HG03064 (cell line): ENCODE results near the gene MRE11.
"Not testable (repeated sequence)": the region's sequence is repeated elsewhere in the genome, so short reads cannot be mapped to it uniquely, and the experiment has no call there.

Experiments used
- ATAC-seq: cut with Tn5 transposase; IDR thresholded peaks from one replicate; pipeline ENCODE4 v1.9.1; 2021; ENCODE audit warnings: low read depth; ENCODE audit not compliant: unreplicated experiment

MRE11 gene

DNA sequence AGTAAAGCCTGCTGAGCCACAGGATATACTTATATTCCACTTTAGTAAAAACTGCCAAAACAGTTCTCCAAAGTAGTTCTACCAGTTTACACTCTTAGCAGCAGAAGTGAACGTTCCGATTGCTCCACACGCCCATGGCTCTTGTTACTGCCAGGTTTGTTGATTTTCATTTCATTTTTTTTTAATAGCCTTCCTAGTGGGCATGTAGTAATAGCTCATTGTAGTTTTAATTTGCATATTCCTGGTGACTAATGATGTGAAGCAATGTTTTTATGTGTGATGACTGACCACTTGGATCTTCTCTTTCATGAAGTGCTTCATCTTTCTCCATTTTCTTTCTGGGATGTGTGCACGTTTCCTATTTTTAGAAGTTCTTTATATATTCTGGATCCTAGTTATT is 13.8 kb upstream of the MRE11 start:
- ATAC-seq: no peak

GRCh38 chr11:94506513-94506912 is 12.9 kb upstream of the MRE11 start:
- ATAC-seq: not testable (repeated sequence)

GRCh38 chr11:94504689-94505293 is 11.1 kb upstream of the MRE11 start:
- no peak for ATAC-seq

- ATAC-seq: no peak
Observed at GRCh38 chr11:94501522-94501921, 7.9 kb upstream of the MRE11 start.

- no peak for ATAC-seq
Observed at GRCh38 chr11:94500181-94500580, 6.5 kb upstream of the MRE11 start.

DNA sequence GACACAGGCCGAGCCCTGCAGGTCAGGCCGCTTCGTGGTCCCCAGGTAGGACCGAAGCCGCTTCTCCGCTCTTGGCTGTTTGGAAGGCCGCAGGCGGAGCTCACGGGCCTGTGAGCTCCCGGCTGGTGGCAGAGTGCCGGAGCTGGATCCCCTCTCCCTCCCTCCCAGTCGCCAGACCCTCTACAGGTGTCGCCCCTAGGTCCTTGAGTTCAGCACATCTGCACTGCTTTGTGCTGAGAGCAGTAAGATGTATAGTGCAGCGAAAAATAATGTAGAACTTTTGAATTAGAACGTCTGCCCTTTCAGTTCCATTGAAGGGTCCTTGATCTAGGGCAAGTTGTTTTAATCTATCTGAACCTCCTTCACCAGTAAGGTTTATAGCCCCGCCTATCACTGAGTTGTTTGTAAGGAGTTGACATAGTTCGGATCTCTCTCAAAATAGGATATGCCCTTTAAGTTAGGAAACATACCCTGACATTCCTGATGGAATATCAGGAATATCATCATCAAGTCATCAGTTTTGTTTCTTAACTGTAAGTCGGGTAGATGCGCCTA is 559 bp upstream of the MRE11 start:
- ATAC-seq: peak; percentile 57

DNA sequence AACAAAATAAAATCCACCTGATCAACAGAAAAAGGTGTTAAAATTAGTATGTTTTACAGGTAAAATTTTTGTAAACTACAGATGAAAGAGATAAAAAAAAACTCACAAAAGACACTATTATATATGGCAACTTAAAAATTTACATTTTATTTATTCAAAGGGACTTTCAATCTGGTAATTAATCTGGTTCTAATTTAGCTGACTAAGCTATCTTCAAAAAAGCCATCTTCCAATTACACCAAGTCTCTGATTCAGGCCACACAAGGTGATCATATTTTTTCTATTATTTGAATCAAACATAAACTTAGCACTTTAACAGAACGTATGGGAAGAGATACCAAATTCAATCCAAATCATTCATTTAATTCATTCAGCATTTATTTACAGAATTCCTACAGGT is 7.6 kb downstream of the MRE11 start:
- ATAC-seq: no peak

- ATAC-seq: no peak
Observed at GRCh38 chr11:94481342-94481741, 12.3 kb downstream of the MRE11 start.

GRCh38 chr11:94477624-94478023 is 16.0 kb downstream of the MRE11 start:
- ATAC-seq: no peak

- peak; percentile 75 for ATAC-seq
Observed at GRCh38 chr11:94472916-94473799, 20.5 kb downstream of the MRE11 start.

DNA sequence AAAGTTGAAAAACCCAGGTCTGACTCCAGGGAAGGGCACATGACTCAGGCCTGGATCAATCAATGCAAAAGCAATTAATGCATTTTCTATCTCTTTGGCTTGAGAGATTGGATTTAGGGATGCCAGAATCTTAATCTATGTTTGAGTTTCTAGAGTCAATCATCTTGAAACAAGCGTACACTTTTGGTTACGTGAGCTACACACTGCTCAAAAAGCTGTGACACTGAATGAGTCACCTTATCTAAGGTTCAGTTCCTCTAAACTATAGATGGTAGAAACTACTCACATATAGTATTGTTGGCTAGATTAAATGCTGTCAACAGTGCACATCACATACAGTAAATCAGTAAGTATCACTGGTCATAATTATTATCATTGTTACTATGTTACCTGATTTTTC is 24.2 kb downstream of the MRE11 start:
- peak; percentile 89 for ATAC-seq

DNA sequence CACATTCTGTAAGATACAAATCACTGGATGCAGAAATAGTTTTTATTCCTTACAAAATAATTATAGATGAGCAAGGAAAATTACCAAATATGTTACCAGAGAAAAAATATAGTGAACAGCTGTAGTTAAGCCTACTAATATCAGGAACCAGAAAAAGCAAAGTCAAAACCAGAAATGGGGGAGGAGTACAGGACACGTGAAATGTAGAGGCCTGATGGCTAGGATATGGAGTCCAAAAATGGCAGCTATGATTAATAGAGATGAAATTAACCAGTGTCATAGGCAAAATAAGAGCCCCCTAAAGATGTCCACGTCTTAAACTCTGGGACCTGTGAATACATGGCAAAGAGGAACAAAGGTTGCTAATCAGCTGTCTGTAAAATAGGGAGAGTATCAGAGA is 34.1 kb downstream of the MRE11 start:
- no peak for ATAC-seq

DNA sequence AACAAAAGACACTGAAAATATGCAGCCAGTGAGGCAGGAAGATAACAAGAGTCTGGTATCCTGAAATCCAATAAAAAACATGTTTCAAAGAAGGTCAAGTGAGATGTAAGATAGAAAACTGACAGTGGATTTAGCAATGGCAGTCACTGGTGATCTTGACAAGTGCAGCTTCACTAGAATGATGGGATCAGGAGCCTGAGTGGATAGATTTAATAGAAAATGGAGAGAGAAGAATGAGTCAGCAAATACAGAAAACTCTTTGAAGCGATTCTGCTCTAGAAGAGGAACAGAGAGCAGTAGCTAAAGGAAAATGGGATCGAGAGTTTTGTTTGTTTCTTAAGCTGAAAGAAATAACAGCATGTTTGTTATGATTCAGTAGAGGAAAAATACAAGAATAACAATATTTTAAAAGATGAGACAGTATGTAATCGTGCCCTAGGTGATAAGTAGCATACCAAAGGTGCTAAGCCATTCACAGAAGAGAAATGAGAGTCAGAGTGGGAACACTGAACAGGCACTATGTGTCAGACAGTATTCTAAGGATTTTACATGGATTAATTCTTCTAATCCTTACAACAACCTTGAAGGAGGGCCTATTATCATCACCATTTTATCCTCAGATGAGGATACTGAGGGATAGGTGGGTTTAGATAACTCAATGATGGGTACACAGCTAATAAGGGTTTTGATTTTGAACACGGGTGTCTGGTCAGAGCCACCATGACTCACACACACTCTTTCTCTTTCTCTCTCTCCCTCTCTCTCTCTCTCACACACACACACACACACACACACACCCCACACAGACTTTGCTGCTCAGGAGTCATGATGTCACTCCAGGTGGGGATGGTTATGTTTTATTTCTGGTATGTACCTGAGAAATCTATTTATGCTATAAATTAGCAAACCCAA is 36.3 kb downstream of the MRE11 start:
- ATAC-seq: no peak

DNA sequence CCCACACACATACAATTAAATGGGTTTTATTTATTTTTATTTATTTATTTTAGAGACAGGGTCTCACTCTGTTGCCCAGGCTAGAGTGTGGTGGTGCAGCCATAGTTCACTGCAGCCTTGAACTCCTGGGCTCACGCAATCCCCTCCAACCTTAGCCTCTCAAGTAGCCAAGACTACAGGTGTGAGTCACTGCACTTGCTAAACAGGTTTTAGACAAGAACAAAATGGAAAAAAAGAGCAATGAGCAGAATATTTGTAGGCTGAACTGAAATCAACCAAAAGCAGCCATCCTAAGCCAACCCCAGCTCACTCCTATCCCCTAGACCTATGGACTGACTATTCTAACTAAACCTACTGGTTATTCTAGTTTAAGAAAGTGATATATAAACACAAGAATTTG is 37.8 kb downstream of the MRE11 start:
- no peak for ATAC-seq

DNA sequence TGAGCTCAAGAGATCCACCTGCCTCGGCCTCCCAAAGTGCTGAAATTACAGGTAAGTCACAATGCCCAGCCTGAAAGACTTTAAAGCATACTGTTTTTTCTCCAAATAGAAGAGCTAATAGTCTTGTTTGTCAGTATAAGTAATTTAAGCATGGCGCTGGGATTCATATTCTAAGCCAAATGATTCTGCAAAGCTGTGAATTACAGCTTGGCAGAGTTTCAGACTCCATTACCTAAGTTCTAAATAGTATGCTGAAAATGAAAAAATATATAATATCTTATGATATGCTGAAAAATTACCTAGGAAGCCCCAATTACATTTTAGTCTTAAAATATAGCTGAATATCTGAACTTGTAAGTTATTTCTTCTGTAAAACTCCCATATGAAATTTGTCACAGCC is 39.3 kb downstream of the MRE11 start:
- ATAC-seq: no peak

DNA sequence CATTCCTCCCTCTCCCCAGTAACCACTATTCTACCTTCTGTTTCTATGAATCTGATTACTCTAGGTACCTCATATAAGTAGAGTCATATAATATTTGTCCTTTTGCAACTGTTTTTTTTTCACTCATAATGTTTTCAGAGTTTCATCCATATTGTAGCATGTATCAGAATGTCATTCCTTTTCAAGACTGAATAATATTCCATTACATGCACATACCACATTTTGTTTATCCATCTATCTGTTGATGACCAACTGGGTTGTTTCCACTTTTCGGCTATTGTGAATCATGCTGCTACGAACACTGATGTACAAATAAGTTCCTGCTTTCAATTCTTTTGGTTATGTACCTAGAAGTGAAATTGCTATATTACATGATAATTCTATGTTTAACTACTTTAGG is 40.7 kb downstream of the MRE11 start:
- ATAC-seq: no peak

- no peak for ATAC-seq
Observed at GRCh38 chr11:94450048-94450447, 43.6 kb downstream of the MRE11 start.

- no peak for ATAC-seq
Observed at GRCh38 chr11:94449437-94449836, 44.2 kb downstream of the MRE11 start.

- no peak for ATAC-seq
Observed at GRCh38 chr11:94449029-94449428, 44.6 kb downstream of the MRE11 start.

GRCh38 chr11:94447149-94447548 is 46.5 kb downstream of the MRE11 start:
- no peak for ATAC-seq

DNA sequence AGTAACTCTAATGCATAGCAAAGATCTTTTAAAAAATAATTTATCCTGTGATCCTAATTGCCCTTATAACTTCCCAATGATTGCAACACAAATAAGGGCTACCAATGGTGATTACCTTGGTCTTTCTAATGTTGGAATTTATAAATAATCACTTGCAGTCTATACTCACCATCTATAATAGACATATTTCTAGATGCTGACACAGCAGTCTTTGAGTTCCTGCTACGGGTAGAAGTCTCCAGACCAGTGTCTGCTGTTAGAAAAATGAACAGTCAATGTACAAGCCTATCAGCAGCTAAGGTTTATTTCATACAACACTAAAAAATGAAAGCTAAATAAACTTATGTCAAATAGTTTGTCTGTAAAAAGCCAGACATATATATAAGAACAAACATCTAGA is 48.0 kb downstream of the MRE11 start:
- ATAC-seq: no peak
